GM12878 (cell line): ENCODE data around the gene AATF.

Source experiments
- CEBPB ChIP-seq, 2 experiments: fragments of 150-350 bp in 1 of 2; IDR thresholded peaks; 2 replicates each; pipeline ENCODE4 v1.6.1; 2012 to 2014; ENCODE audit warnings: low read depth in 2 of 2, low read length in 2 of 2, borderline replicate concordance in 1 of 2, inconsistent platforms in 1 of 2
- MTA3 ChIP-seq: IDR thresholded peaks from 2 replicates; pipeline ENCODE4 v1.6.1; 2012; ENCODE audit warnings: low read length, inconsistent platforms, borderline replicate concordance
- POLR2A ChIP-seq: IDR thresholded peaks from 2 replicates; pipeline ENCODE4 v1.6.1; 2011; ENCODE audit warnings: low read depth, mild to moderate bottlenecking, low read length
- POLR2AphosphoS5 ChIP-seq: IDR thresholded peaks from 2 replicates; pipeline ENCODE4 v1.6.1; 2011; ENCODE audit warnings: mild to moderate bottlenecking, low read length, inconsistent platforms
- RAD21 ChIP-seq: IDR thresholded peaks from 2 replicates; pipeline ENCODE4 v1.6.1; 2011; ENCODE audit warnings: mild to moderate bottlenecking, low read depth, low read length, moderate library complexity; ENCODE audit not compliant: insufficient read depth
- RCOR1 ChIP-seq: conservative IDR thresholded peaks from 2 replicates; pipeline ENCODE4 v1.6.1; 2012; ENCODE audit warnings: low read depth, low read length, improper control_type of control experiment
- TBL1XR1 ChIP-seq: IDR thresholded peaks from 2 replicates; pipeline ENCODE4 v1.6.1; 2012; ENCODE audit warnings: low read depth, low read length, improper control_type of control experiment
- ZSCAN29 ChIP-seq: fragments of 450-650 bp; IDR thresholded peaks from 2 replicates; pipeline ENCODE4 v1.6.1; 2017; ENCODE audit warnings: mild to moderate bottlenecking, moderate library complexity
- TF ChIP-seq, protein P1 (sequence below): fragments of 450-650 bp; IDR thresholded peaks from 2 replicates; pipeline ENCODE4 v1.6.1; 2016; ENCODE audit warnings: mild to moderate bottlenecking
- TF ChIP-seq, protein P2 (sequence below), 3 experiments: IDR thresholded peaks in 2 of 3; conservative IDR thresholded peaks in 1 of 3; 2 replicates each; pipeline ENCODE4 v1.5.1; 2011; ENCODE audit warnings: low read depth in 3 of 3, low read length in 3 of 3, mild to moderate bottlenecking in 3 of 3, control low read depth in 2 of 3, moderate library complexity in 2 of 3, inconsistent platforms in 1 of 3, mixed read lengths in 1 of 3; ENCODE audit not compliant: control insufficient read depth in 2 of 3, insufficient read depth in 1 of 3; ENCODE audit errors: extremely low read depth in 1 of 3

DNA sequence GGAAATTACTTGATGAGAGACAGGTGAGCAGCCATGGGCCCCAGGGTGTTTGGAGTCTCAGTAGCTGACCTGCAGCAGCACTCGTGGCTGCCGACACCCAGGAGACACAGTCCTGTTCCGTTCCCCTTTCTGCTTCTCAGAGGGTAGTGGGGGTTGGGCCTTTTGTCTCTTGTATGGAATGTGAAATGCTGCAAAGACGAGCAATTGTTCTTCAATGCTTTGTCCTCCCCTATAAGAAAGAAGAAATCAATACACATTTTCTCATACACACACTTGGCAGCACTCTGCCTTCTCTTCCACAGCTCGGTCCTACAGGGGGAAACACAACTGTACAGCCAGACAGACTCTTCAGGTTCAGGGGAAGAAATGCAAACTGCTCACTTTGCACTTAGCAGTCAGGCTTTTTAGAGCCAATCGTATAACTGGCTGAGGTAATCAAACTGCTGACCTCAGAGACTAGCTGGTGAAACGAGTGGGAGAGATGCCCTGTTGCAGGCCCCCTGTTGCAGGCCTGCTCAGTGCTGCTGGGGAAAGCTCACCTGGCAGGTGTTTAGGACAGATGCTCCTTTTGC lies 96.7 kb downstream of the AATF start:
- TF ChIP-seq CEBPB (IDR thresholded peaks at IDR 0.05; ENCODE audit: borderline replicate concordance in 1 of 2, low read depth in 2 of 2, low read length in 2 of 2): no peak
- no peak for TF ChIP-seq ZSCAN29
- no peak for TF ChIP-seq POLR2AphosphoS5
- TF ChIP-seq, protein P1, sequence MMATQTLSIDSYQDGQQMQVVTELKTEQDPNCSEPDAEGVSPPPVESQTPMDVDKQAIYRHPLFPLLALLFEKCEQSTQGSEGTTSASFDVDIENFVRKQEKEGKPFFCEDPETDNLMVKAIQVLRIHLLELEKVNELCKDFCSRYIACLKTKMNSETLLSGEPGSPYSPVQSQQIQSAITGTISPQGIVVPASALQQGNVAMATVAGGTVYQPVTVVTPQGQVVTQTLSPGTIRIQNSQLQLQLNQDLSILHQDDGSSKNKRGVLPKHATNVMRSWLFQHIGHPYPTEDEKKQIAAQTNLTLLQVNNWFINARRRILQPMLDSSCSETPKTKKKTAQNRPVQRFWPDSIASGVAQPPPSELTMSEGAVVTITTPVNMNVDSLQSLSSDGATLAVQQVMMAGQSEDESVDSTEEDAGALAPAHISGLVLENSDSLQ: no peak
- no peak for TF ChIP-seq RAD21
- no peak for TF ChIP-seq TBL1XR1
- no peak for TF ChIP-seq MTA3
- TF ChIP-seq, protein P2, sequence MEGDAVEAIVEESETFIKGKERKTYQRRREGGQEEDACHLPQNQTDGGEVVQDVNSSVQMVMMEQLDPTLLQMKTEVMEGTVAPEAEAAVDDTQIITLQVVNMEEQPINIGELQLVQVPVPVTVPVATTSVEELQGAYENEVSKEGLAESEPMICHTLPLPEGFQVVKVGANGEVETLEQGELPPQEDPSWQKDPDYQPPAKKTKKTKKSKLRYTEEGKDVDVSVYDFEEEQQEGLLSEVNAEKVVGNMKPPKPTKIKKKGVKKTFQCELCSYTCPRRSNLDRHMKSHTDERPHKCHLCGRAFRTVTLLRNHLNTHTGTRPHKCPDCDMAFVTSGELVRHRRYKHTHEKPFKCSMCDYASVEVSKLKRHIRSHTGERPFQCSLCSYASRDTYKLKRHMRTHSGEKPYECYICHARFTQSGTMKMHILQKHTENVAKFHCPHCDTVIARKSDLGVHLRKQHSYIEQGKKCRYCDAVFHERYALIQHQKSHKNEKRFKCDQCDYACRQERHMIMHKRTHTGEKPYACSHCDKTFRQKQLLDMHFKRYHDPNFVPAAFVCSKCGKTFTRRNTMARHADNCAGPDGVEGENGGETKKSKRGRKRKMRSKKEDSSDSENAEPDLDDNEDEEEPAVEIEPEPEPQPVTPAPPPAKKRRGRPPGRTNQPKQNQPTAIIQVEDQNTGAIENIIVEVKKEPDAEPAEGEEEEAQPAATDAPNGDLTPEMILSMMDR (IDR thresholded peaks at IDR 0.05 in 2 of 3, conservative IDR thresholded peaks at IDR 0.05 in 1 of 3; ENCODE audit: control insufficient read depth in 2 of 3, extremely low read depth in 1 of 3, insufficient read depth in 1 of 3, low read depth in 3 of 3, low read length in 3 of 3): no peak
- no peak for TF ChIP-seq RCOR1
- no peak for TF ChIP-seq POLR2A
